ENCODE data around the gene SERPINA4.

Gene SERPINA4

GRCh38 chr14:94540031-94540794 is 21.0 kb upstream of the SERPINA4 start:
- no peak overlapping the region for H3K4me3 ChIP-seq (replicated peaks; ENCODE audit: low read depth, low read length)
- no peak for TF ChIP-seq CTCF (IDR thresholded peaks at IDR 0.05; ENCODE audit: insufficient read depth, low read length, poor library complexity, severe bottlenecking)
- no peak for DNase-seq (ENCODE audit: extremely low read depth, insufficient read length)
- no peaks in the 10 kb centered on the region for H3K27me3 ChIP-seq (replicated peaks; ENCODE audit: control insufficient read depth, insufficient read depth, low read length)
- H3K36me3 ChIP-seq (ENCODE audit: control insufficient read depth, insufficient read depth, low read length): no peaks in the 10 kb centered on the region

DNA sequence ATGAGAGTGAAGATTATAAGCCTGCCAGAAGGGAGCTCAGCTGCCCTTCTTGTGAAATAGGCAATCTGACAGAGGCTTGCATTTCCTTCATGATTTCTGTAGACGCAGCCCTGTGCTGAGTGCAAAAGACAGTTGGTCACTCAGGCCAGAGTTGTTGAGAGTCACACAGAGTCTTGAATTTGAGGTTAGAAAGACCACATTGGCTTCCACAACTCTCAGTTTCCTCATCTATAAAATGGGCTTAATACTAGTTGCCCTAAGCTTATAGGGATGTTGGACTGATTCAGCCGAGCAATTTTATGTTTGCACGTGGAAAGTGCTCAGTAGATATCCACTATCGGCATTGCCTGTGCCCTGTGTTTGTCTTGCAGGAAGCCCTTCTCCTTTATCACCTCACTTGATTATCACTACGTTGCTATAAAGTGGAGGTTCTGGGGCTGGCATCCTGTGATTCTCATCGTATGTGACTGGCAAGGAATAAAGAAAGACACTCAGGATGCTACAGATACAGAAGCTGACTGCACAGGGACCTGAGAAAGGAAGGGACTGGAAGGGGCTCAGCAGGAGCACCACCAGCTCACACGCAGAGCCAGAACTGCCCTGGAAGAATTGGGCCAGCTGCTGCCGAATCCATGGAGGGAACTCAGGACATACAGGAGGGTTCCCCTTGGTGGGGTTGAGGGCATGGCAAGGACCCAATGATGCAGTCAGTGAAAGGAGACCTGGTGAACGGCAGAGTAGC is 19.8 kb upstream of the SERPINA4 start:
- Histone ChIP-seq H3K36me3 (ENCODE audit: control insufficient read depth, insufficient read depth, low read length) (no peaks in the 10 kb centered on the region), H3K27me3 (replicated peaks; ENCODE audit: control insufficient read depth, insufficient read depth, low read length) (no peaks in the 10 kb centered on the region), H3K4me3 (replicated peaks; ENCODE audit: low read depth, low read length) (no peak overlapping the region)
- no peak for DNase-seq (ENCODE audit: extremely low read depth, insufficient read length)
- TF ChIP-seq CTCF (IDR thresholded peaks at IDR 0.05; ENCODE audit: insufficient read depth, low read length, poor library complexity, severe bottlenecking): no peak

GRCh38 chr14:94542111-94542810 is 19.0 kb upstream of the SERPINA4 start:
- DNase-seq (ENCODE audit: extremely low read depth, insufficient read length): no peak
- Histone ChIP-seq H3K4me3 (replicated peaks; ENCODE audit: low read depth, low read length) (no peak overlapping the region), H3K27me3 (replicated peaks; ENCODE audit: control insufficient read depth, insufficient read depth, low read length) (no peaks in the 10 kb centered on the region), H3K36me3 (ENCODE audit: control insufficient read depth, insufficient read depth, low read length) (no peaks in the 10 kb centered on the region)
- TF ChIP-seq CTCF (IDR thresholded peaks at IDR 0.05; ENCODE audit: insufficient read depth, low read length, poor library complexity, severe bottlenecking): no peak

- TF ChIP-seq CTCF (IDR thresholded peaks at IDR 0.05; ENCODE audit: insufficient read depth, low read length, poor library complexity, severe bottlenecking): no peak
- no peak for DNase-seq (ENCODE audit: extremely low read depth, insufficient read length)
- H3K36me3 ChIP-seq (ENCODE audit: control insufficient read depth, insufficient read depth, low read length): no peaks in the 10 kb centered on the region
- no peak overlapping the region for H3K4me3 ChIP-seq (replicated peaks; ENCODE audit: low read depth, low read length)
- H3K27me3 ChIP-seq (replicated peaks; ENCODE audit: control insufficient read depth, insufficient read depth, low read length): no peaks in the 10 kb centered on the region
Observed at GRCh38 chr14:94542811-94543440, 18.3 kb upstream of the SERPINA4 start.

DNA sequence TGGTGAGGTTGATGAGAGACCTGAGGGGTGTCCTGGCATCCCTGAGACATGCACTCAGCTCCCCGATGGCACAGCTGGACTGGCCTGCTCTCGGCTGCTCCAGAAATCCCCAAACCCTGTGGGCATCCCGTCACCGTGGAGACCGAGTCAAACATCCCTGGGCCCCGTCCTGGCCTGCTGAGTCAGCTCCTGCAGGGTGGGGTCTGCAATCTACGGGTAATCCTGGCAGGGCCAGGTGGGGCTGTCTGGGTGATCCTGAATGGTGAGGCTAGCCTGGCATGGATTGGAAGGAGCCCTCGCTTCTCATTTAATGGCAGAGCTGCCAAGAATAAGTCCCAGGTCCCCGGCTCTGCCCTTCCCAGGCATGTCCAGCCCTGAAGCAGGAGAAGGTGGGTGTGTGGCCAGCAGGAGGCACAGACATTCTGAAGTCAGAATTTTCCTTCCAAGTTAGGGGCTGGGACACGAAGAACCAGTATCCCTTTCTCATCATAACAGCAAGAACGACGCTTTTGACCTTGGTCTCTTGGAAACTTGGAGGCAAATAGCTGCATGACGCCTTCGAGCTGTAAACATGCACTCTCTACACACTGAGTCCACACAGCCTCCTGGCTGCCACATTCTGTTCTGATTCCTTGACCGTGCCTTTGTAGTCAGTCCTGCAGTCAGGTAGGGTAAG is 17.7 kb upstream of the SERPINA4 start:
- Histone ChIP-seq H3K4me3 (replicated peaks; ENCODE audit: low read depth, low read length) (no peak overlapping the region), H3K27me3 (replicated peaks; ENCODE audit: control insufficient read depth, insufficient read depth, low read length) (no peaks in the 10 kb centered on the region), H3K36me3 (ENCODE audit: control insufficient read depth, insufficient read depth, low read length) (no peaks in the 10 kb centered on the region)
- DNase-seq (ENCODE audit: extremely low read depth, insufficient read length): no peak
- no peak for TF ChIP-seq CTCF (IDR thresholded peaks at IDR 0.05; ENCODE audit: insufficient read depth, low read length, poor library complexity, severe bottlenecking)

All from GM06990 (cell line).